Central memory CD8-positive, alpha-beta T cell (primary cell): ENCODE data around the gene IL22.

Experiments used
- ATAC-seq: fragments of 150-1000 bp; cut with Tn5 transposase; replicated peaks from 2 replicates; pipeline ENCODE4 v1.10.0; 2022; ENCODE audit warnings: mild to moderate bottlenecking, moderate FRiP score, moderate number of reproducible peaks; ENCODE audit not compliant: poor library complexity, severe bottlenecking; ENCODE audit errors: extremely low read depth
- DNase-seq, 2 donors: peaks; one replicate each; pipeline ENCODE4 v3.0.0; 2021; ENCODE audit warnings: low spot score in 2 of 2
- H3K27ac Mint-ChIP-seq: one replicate; pipeline ENCODE4 v1.8.0; 2022; ENCODE audit warnings: low read depth, mild to moderate bottlenecking, moderate library complexity, mixed read lengths
- H3K27me3 Mint-ChIP-seq: one replicate; pipeline ENCODE4 v1.8.0; 2022; ENCODE audit warnings: mixed read lengths
- H3K36me3 Mint-ChIP-seq: one replicate; pipeline ENCODE4 v1.8.0; 2022; ENCODE audit warnings: mild to moderate bottlenecking, moderate library complexity, mixed read lengths; ENCODE audit not compliant: insufficient read depth
- H3K4me1 Mint-ChIP-seq: one replicate; pipeline ENCODE4 v1.8.0; 2022; ENCODE audit warnings: mixed read lengths
- H3K4me3 Mint-ChIP-seq: one replicate; pipeline ENCODE4 v1.8.0; 2022; ENCODE audit warnings: mild to moderate bottlenecking, moderate library complexity, mixed read lengths
- H3K9me3 Mint-ChIP-seq: one replicate; pipeline ENCODE4 v1.8.0; 2022; ENCODE audit warnings: mixed read lengths

The IL22 gene, protein sequence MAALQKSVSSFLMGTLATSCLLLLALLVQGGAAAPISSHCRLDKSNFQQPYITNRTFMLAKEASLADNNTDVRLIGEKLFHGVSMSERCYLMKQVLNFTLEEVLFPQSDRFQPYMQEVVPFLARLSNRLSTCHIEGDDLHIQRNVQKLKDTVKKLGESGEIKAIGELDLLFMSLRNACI

GRCh38 chr12:68253504-68253903, at the start of gene IL22:
Gene IL22 (minus strand): TSS chr12:68253604. CDS start chr12:68253448, 156 bp downstream.
- Mint-ChIP-seq H3K27me3 (peaks cover 38% of the 10 kb centered on the region), H3K9me3 (no peaks in the 10 kb centered on the region), H3K4me1 (no peaks in the 10 kb centered on the region), H3K4me3 (no peak within 1 kb of the TSS), H3K27ac (no peak within 1 kb of the TSS), H3K36me3 (peaks cover 7% of the 10 kb centered on the region)
- no peak for ATAC-seq
- no peak for DNase-seq

- no peaks in the 10 kb centered on the region for H3K27me3 Mint-ChIP-seq
- no peak for DNase-seq
- no peak overlapping the region for H3K4me3 Mint-ChIP-seq
- H3K27ac Mint-ChIP-seq = no peak overlapping the region
- no peaks in the 10 kb centered on the region for H3K9me3 Mint-ChIP-seq
- no peaks in the 10 kb centered on the region for H3K4me1 Mint-ChIP-seq
- ATAC-seq = no peak
- peaks cover 28% of the 10 kb centered on the region for H3K36me3 Mint-ChIP-seq
Measured at GRCh38 chr12:68297929-68298328, 44.5 kb upstream of the IL22 start.

GRCh38 chr12:68294251-68294650, 40.8 kb upstream of the IL22 start:
- no peak for DNase-seq

DNA sequence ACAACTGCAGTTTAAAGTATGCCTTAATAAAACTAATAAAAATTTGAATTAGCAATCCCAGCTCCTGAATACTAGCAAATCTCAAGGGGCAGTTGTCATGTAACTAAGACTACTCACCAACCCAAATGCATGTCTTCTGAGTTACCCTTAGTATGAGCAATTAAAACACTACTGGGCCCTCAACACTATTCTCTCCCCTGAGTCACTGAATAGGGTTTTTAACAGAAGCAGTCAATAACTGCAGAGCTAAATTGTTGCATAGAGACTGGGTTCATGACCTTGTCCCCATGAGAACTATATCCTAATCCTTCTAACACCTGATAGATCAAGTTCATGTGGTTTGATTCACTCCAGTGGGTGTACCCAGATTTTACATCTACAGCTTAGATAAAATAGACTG, 39.9 kb upstream of the IL22 start:
- Mint-ChIP-seq H3K4me3 (no peak overlapping the region), H3K4me1 (peaks cover 17% of the 10 kb centered on the region), H3K27ac (no peak overlapping the region), H3K36me3 (peaks cover 12% of the 10 kb centered on the region), H3K9me3 (no peaks in the 10 kb centered on the region), H3K27me3 (no peaks in the 10 kb centered on the region)
- no peak for ATAC-seq
- no peak for DNase-seq

More at GRCh38 chr12:68294251-68294650, 40.8 kb upstream of the IL22 start:
- Mint-ChIP-seq H3K4me1 (peaks cover 17% of the 10 kb centered on the region), H3K27ac (no peak overlapping the region), H3K36me3 (peaks cover 14% of the 10 kb centered on the region), H3K4me3 (no peak overlapping the region), H3K9me3 (no peaks in the 10 kb centered on the region), H3K27me3 (no peaks in the 10 kb centered on the region)
- ATAC-seq = no peak

GRCh38 chr12:68292151-68292943, 38.9 kb upstream of the IL22 start:
- Mint-ChIP-seq H3K9me3 (no peaks in the 10 kb centered on the region), H3K4me3 (no peak overlapping the region), H3K27ac (no peak overlapping the region), H3K27me3 (no peaks in the 10 kb centered on the region), H3K4me1 (peaks cover 17% of the 10 kb centered on the region), H3K36me3 (peaks cover 8% of the 10 kb centered on the region)
- ATAC-seq = no peak
- no peak for DNase-seq

DNA sequence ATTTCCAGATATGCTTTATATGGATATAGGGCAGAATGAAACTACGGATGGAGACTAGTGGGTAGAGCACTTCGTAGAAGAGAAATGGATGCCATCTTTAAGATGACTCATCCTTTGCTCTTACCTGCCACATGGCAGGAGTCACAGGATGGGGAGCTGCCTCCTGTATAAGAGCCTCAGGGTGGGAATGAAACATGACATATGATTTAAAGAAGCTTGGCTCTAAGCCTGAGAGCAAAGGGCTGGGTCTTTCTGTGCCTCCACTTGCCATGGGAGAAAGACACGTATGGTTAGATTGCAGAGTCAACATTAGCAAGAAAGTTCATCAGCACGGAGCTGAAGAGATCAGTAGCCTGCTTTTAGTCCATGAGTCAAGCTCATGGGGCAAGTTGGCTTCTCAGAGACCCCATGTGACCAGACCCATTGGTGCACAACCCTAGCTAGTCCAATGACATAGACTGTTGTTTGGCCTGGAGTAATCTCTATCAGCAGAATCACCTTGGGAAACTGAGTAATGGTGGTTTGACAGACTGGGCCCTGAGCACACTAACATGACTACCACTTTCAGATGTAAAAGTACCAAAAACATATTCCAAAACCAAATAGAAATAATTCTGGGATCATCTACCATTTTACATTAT, 38.1 kb upstream of the IL22 start:
- no peak overlapping the region for H3K27ac Mint-ChIP-seq
- peaks cover 17% of the 10 kb centered on the region for H3K4me1 Mint-ChIP-seq
- H3K36me3 Mint-ChIP-seq = peaks cover 8% of the 10 kb centered on the region
- H3K4me3 Mint-ChIP-seq = no peak overlapping the region
- DNase-seq = no peak
- ATAC-seq = no peak
- H3K9me3 Mint-ChIP-seq = no peaks in the 10 kb centered on the region
- no peaks in the 10 kb centered on the region for H3K27me3 Mint-ChIP-seq

DNA sequence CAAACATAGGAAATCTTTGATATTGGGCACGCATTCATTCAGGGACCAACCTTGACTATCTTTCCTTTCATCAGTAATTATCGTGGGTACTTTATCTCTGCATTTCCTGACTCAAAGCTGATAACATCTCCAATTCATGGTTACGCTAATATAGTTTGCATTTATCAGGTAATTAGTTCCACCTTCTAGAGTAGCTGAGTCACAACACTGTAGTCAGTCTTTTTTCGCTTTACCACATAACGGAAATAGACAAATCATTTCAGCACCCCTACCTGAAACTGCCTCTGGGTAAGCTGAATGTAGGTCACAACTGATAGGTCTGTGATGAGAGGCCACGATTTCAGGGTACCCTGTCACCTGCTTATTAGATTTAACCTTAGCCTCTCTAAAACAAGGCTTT, 36.7 kb upstream of the IL22 start:
- Mint-ChIP-seq H3K9me3 (no peaks in the 10 kb centered on the region), H3K4me1 (peaks cover 17% of the 10 kb centered on the region), H3K27ac (no peak overlapping the region), H3K36me3 (peaks cover 4% of the 10 kb centered on the region), H3K4me3 (no peak overlapping the region), H3K27me3 (no peaks in the 10 kb centered on the region)
- no peak for DNase-seq
- ATAC-seq = peak; percentile 96

DNA sequence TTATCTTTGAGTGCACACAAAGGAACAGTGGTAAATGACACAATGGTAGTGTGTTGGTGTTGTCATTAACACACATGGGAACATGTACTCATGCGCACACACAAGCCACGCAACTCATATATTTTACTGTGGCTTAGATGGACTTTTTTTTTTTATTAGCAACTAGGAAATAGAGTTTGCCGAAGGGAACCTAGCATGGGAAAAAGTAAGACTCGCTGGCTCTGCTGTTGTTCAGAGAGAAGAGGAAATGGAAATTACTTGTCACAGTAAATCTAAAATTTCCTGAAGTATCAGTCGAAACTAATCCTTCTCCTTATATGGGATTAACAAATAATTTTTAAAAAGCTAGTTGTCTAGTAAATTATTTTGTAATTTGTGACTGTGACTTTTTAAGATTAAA, 33.7 kb upstream of the IL22 start:
- ATAC-seq = no peak
- Mint-ChIP-seq H3K4me3 (no peak overlapping the region), H3K36me3 (peaks cover 5% of the 10 kb centered on the region)

GRCh38 chr12:68286396-68286795, 33.0 kb upstream of the IL22 start:
- peaks cover 5% of the 10 kb centered on the region for H3K36me3 Mint-ChIP-seq
- no peak overlapping the region for H3K4me3 Mint-ChIP-seq
- no peak overlapping the region for H3K27ac Mint-ChIP-seq
- H3K27me3 Mint-ChIP-seq = no peaks in the 10 kb centered on the region
- DNase-seq = no peak
- no peak for ATAC-seq
- no peaks in the 10 kb centered on the region for H3K9me3 Mint-ChIP-seq
- H3K4me1 Mint-ChIP-seq = peaks cover 16% of the 10 kb centered on the region

More for the DNA sequence above, 33.7 kb upstream of the IL22 start:
- H3K27ac Mint-ChIP-seq = no peak overlapping the region
- no peak for DNase-seq
- peaks cover 17% of the 10 kb centered on the region for H3K4me1 Mint-ChIP-seq
- H3K9me3 Mint-ChIP-seq = no peaks in the 10 kb centered on the region
- H3K27me3 Mint-ChIP-seq = no peaks in the 10 kb centered on the region

- DNase-seq = no peak
- ATAC-seq = no peak
- Mint-ChIP-seq H3K9me3 (no peaks in the 10 kb centered on the region), H3K4me3 (no peak overlapping the region), H3K27ac (no peak overlapping the region), H3K36me3 (peaks cover 5% of the 10 kb centered on the region), H3K4me1 (peaks cover 8% of the 10 kb centered on the region), H3K27me3 (no peaks in the 10 kb centered on the region)
Measured at GRCh38 chr12:68285541-68285940, 32.1 kb upstream of the IL22 start.

DNA sequence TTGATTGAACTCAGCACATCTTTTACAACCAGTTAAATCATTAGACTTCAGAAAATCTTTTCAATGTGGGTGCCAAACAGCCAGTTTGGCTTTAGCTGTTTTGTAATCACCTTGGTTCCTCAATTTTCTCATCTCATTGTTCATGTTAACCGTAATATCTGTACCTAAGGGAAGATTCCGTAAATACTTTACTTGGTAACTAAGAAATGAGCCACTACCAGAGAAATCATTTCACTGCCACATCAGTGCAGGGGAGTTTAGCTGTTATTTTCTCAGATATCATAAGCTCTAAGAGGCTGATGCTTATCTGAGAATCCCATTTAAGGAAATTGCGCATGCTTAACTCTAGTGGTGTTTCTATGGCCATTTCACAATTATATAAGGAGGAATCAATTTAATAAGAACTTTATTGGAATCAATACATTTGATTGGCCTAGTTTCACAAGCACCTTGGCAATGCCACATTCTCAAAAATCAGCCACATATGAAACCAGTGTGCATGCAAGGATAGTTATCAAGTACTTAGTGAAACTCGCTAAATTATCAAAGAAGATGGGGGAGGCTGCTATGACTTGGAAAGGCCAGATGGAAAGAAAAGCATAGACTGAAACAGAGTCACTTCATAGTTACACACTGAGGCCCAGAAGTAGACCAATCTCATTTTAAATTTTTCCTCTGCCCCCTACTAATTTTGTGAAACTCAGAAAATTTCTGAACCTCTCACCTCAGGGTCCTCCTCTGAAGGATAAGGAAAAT, 28.1 kb upstream of the IL22 start:
- Mint-ChIP-seq H3K36me3 (peaks cover 2% of the 10 kb centered on the region), H3K9me3 (no peaks in the 10 kb centered on the region), H3K4me1 (peaks cover 6% of the 10 kb centered on the region), H3K4me3 (no peak overlapping the region), H3K27me3 (no peaks in the 10 kb centered on the region), H3K27ac (no peak overlapping the region)
- DNase-seq (no peak), ATAC-seq (no peak)

GRCh38 chr12:68280240-68280639, 26.8 kb upstream of the IL22 start:
- H3K4me1 Mint-ChIP-seq = peaks cover 6% of the 10 kb centered on the region

More at GRCh38 chr12:68280240-68280639, 26.8 kb upstream of the IL22 start:
- no peak for ATAC-seq
- Mint-ChIP-seq H3K27me3 (no peaks in the 10 kb centered on the region), H3K36me3 (peaks cover 2% of the 10 kb centered on the region), H3K4me3 (no peak overlapping the region), H3K27ac (no peak overlapping the region), H3K9me3 (no peaks in the 10 kb centered on the region)
- no peak for DNase-seq
